GM18858 (cell line): ENCODE measurements around the gene BANF1.
A peak's percentile ranks its signal among the peaks of the same experiment; 100 is the strongest.
"Not testable (repeated sequence)": the region's sequence is repeated elsewhere in the genome, so short reads cannot be mapped to it uniquely, and the experiment has no call there.

ENCODE experiments used
- ATAC-seq: cut with Tn5 transposase; IDR thresholded peaks from one replicate; pipeline ENCODE4 v1.9.1; 2021; ENCODE audit not compliant: unreplicated experiment

The BANF1 gene

DNA sequence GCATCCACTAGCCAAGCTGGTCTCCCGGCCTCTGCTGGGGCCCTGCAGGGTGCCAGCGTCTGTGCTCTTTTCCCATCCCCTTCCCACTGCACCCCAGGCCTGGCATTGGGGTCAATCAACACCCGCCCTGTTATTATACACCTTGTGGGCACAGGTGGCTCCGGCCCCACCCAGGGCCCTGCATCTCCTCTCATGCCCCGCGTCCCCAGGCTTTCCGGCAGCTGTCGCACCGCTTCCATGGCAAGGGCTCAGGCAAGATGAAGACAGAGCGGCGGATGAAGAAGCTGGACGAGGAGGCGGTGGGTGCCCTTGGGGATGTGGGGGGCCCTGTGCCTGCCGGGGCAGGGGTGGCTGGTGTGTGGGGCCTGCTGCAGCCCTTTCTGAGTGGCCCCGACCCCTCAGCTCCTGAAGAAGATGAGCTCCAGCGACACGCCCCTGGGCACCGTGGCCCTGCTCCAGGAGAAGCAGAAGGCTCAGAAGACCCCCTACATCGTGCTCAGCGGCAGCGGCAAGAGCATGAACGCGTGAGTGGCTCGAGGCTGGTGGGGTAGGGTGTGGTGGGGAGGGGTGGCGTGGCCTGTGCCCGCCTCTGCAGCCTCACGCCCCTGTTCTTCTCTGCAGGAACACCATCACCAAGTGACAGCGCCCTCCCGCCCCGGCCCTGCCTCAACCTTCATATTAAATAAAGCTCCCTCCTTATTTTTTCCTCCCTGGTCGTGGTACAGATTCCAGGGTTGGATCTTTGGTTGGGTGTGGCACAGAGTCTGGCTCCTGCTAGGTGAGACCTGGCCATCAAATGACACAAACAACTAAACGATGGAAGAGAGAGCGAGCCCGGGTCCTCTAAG lies 23.7 kb upstream of the BANF1 start:
- ATAC-seq, result no peak

DNA sequence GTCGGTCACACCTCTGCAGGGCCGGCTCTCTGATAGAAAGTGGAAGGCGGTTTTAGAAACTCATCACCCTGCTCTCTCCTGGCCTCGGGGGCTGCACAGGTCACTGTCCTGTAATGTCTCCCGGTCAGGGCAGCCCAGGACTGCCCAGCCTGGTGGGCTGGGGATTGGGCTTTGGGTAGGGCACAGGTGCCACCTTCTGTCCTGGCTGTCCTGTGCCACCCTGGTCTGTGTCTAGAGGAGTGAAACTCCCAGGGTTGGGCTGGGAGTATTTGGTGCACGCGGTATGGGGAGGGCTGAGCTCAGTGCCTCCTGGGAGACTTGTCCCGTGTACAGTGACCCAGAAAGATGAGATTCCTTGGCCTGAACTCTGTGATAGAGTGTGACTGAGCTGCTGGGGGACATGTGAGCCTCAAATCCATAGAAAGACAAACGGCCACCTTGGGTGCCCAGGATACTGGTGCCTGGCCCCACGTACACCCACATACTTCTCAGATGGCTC lies 23.0 kb upstream of the BANF1 start:
- no peak for ATAC-seq

DNA sequence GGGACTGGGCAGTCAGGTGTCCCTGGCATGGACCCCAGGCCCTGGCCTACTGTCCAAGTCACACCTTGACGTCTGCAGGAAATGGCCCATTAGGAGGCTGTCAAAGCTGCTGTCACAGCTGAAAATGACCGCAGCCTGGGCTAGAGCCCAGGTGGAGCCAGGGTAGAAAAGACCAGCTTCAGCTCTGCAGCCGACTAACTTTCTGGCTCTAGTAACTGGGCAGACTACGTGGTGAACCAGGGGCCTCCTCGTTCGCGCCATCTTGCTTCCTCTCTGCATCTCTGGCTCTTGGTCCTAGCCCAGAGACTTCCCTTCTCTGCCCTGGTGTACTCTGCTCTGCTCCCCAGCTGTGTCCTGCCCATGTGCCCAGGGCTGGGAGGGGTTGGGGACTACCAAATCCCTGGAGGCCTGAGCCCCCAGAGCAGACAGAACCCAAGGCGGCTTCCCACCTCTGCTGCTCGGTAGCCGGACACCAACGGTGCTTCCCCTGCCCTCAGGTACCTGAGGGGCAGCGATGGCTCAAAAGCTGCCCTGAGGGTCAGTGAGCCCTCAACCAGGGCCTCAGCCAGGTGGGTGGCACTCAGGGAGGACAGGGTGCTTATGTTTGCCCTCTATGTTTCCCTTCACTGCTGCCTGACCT lies 21.1 kb upstream of the BANF1 start:
- no peak for ATAC-seq

GRCh38 chr11:65981972-65982823 lies 20.1 kb upstream of the BANF1 start:
- ATAC-seq, result no peak

GRCh38 chr11:65982824-65983588 lies 19.3 kb upstream of the BANF1 start:
- no peak for ATAC-seq

DNA sequence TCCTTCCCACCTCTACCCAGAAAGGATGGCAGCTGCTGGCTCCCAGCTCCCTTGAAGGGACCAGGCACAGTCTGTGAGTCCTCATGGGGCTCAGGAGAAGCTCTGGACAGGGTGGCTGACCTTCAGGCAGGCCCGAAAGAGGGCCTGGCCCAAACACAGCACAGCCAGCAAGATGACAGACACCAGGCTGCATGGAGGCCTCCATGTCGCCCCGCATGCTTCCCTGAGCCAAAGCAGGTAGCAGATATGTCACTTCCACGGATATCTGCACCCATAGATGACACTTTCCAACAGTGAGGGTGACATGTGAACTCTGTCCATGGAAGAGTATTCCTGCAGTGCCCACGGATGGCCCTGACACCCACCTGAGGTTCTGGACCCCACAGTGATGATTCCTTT lies 18.7 kb upstream of the BANF1 start:
- no peak for ATAC-seq

- no peak for ATAC-seq
Measured at GRCh38 chr11:65987336-65987735, 15.0 kb upstream of the BANF1 start.

- peak; percentile 76 for ATAC-seq
Measured at GRCh38 chr11:65988791-65989592, 13.3 kb upstream of the BANF1 start.

- no peak for ATAC-seq
Measured at GRCh38 chr11:65992056-65992455, 10.2 kb upstream of the BANF1 start.

DNA sequence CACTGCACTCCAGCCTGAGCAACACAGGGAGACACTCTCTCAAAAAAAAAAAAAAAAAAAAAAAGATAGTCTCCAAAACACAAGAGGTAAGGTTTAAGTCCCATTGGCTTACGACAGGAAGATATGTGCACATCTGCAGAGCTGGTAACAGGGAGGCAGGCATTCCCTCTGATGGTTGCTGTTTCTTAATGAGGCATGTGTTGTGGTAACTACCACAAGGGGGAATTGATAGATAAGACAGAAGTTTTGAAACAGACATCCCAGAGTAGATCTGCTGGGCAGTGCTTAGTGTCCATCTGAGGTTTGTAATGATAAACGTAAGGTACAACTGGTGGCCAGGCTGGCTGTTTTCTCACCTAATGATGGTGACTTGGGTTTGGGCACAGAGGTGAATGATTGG lies 5.0 kb upstream of the BANF1 start:
- no peak for ATAC-seq

GRCh38 chr11:66002648-66003225 lies 434 bp downstream of the BANF1 start:
- peak; percentile 15 for ATAC-seq

DNA sequence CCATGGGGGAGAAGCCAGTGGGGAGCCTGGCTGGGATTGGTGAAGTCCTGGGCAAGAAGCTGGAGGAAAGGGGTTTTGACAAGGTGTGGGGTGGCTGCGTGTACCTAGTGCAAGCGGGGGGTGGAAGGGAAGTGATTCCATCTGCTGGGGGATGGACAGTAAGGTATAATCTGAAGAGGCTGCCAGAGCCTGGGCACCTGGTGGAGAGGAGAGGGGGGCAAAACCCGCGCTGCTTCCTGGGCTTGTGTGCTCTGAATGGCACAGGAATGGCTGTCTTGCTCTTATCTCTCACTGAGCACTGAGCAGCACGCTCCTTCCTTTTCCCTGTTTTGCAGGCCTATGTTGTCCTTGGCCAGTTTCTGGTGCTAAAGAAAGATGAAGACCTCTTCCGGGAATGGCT lies 988 bp downstream of the BANF1 start:
- ATAC-seq, result no peak

- no peak for ATAC-seq
Measured at GRCh38 chr11:66004186-66004585, 1.9 kb downstream of the BANF1 start.

DNA sequence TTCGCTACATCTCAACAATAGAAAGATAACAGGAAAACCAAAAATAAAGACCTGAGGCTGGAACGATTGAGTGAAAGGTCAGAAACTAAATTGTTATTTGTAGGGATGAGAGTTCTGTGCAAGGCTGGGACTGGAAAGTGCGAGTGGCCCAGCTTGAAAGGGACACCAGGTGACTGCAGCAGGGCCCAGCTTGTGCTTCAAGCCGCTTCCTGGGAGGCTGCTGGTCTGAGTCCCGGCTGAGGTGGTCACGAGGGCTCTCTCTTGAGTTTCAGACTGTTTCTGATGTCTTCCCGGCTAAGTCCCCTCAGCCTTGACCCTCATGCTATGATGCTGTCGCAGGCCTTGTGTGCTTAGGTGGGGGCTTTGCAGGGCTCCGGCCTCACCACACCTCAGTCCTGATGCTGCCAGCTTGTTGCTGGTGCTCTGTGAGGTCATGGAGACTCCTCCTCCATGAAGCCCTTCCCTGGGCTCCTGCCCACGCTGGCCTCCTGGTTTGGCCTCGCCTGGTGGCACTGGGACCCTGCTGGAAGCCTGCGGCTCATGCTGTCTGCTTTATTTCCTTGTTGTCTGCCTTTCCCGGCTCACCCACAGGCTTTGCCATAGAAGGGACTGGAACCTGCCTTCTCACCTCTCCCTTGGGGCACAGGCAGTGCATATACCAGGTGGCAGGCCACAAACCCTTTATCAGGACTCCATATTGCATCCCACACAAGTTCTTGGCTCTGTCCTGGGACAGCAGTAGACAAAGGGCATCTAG lies 4.0 kb downstream of the BANF1 start:
- ATAC-seq, result no peak

DNA sequence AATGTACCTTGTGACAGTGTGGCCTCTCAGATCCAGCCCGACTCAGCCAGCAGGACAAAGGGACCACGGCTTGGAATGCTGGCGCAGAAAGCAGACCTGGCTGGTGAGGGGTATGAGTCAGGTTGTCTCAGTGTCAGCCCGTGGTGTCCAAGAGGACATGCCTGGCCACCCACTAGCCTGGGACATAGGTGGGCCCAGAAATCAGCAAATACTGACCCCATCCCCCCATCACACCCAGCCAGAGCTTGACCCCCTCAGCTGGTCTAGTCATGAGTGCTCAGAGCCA lies 4.5 kb downstream of the BANF1 start:
- no peak for ATAC-seq

GRCh38 chr11:66007201-66007634 lies 4.9 kb downstream of the BANF1 start:
- ATAC-seq, result no peak

DNA sequence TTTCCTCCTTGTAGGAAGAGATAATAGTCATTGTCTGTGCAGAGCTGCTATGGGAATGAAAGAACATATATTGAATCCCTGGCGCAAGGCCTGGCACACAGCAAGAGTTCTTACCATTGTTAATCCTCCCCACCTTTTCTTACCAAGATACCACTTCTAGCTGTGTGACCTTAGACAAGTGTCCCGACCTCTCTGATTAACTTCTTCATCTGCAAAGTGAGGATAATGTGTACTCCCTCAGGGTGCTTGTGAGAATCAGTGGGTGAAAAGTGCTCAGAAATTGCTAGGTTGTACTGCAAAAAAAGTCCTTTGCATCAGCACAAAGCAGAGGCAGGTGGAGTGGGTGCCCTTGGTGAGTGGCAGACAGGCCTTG lies 5.8 kb downstream of the BANF1 start:
- no peak for ATAC-seq

GRCh38 chr11:66008468-66009101 lies 6.3 kb downstream of the BANF1 start:
- ATAC-seq, result no peak

DNA sequence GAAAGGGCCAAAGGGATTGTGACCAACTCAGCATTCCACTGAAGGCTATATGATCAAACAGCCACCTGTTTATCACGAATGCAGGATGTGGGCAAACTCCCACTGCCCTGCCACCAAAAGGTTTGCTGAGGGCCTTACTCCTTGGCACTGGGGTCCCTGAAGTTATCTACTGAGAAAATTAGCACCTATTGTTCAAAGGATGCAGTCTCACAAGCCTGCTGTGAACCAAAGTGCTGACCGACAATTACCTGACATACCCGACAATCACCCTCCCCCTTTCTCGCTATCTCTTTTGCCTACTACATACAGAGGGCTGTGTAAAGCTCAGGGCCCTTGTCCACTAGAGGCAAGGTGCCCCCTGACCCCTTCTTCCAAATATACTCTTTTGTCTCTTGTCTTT lies 7.7 kb downstream of the BANF1 start:
- not testable (repeated sequence) for ATAC-seq
